Measurements from ENCODE around the gene REV1.
"Not testable (repeated sequence)": the region's sequence is repeated elsewhere in the genome, so short reads cannot be mapped to it uniquely, and the experiment has no call there.

REV1 gene

GRCh38 chr2:99403084-99403483 is 86.7 kb downstream of the REV1 start:
- DNase-seq (ENCODE audit: low read depth): no peak

- DNase-seq (ENCODE audit: low read depth): no peak
Observed at GRCh38 chr2:99401841-99402240, 88.0 kb downstream of the REV1 start.

- DNase-seq (ENCODE audit: low read depth): no peak
Observed at GRCh38 chr2:99399795-99400194, 90.0 kb downstream of the REV1 start.

GRCh38 chr2:99399063-99399462 is 90.8 kb downstream of the REV1 start:
- DNase-seq (ENCODE audit: low read depth): no peak

- DNase-seq (ENCODE audit: low read depth): no peak
Observed at GRCh38 chr2:99398303-99398702, 91.5 kb downstream of the REV1 start.

- no peak for DNase-seq (ENCODE audit: low read depth)
Observed at GRCh38 chr2:99397266-99397920, 92.4 kb downstream of the REV1 start.

- no peak for DNase-seq (ENCODE audit: low read depth)
Observed at GRCh38 chr2:99395589-99396130, 94.2 kb downstream of the REV1 start.

- DNase-seq (ENCODE audit: low read depth): no peak
Observed at GRCh38 chr2:99389946-99390345, 99.9 kb downstream of the REV1 start.

- DNase-seq (ENCODE audit: low read depth): no peak
Observed at GRCh38 chr2:99389371-99389770, 100.4 kb downstream of the REV1 start.

GRCh38 chr2:99388892-99389291 is 100.9 kb downstream of the REV1 start:
- no peak for DNase-seq (ENCODE audit: low read depth)

GRCh38 chr2:99386011-99386410 is 103.8 kb downstream of the REV1 start:
- no peak for DNase-seq (ENCODE audit: low read depth)

- DNase-seq (ENCODE audit: low read depth): no peak
Observed at GRCh38 chr2:99382143-99382542, 107.7 kb downstream of the REV1 start.

GRCh38 chr2:99380376-99381010 is 109.3 kb downstream of the REV1 start:
- DNase-seq (ENCODE audit: low read depth): no peak

GRCh38 chr2:99377879-99378278 is 111.9 kb downstream of the REV1 start:
- DNase-seq (ENCODE audit: low read depth): no peak

- no peak for DNase-seq (ENCODE audit: low read depth)
Observed at GRCh38 chr2:99376254-99376864, 113.5 kb downstream of the REV1 start.

- DNase-seq (ENCODE audit: low read depth): no peak
Observed at GRCh38 chr2:99374747-99375146, 115.1 kb downstream of the REV1 start.

GRCh38 chr2:99373144-99373543 is 116.7 kb downstream of the REV1 start:
- DNase-seq (ENCODE audit: low read depth): no peak

GRCh38 chr2:99368854-99369253 is 121.0 kb downstream of the REV1 start:
- DNase-seq (ENCODE audit: low read depth): not testable (repeated sequence)

GRCh38 chr2:99365661-99366060 is 124.2 kb downstream of the REV1 start:
- no peak for DNase-seq (ENCODE audit: low read depth)

- DNase-seq (ENCODE audit: low read depth): no peak
Observed at GRCh38 chr2:99356853-99357252, 133.0 kb downstream of the REV1 start.

- DNase-seq (ENCODE audit: low read depth): not testable (repeated sequence)
Observed at GRCh38 chr2:99354825-99355224, 135.0 kb downstream of the REV1 start.

- DNase-seq (ENCODE audit: low read depth): no peak
Observed at GRCh38 chr2:99354070-99354469, 135.7 kb downstream of the REV1 start.

All from GM04504 (cell line).